IPS-NIHi7 (cell line): ENCODE data around the gene CCDC149.

Experiments used
- DNase-seq: peaks from one replicate; pipeline ENCODE4 v3.0.0; 2012; ENCODE audit warnings: mixed read lengths; ENCODE audit errors: extremely low spot score

Gene CCDC149

DNA sequence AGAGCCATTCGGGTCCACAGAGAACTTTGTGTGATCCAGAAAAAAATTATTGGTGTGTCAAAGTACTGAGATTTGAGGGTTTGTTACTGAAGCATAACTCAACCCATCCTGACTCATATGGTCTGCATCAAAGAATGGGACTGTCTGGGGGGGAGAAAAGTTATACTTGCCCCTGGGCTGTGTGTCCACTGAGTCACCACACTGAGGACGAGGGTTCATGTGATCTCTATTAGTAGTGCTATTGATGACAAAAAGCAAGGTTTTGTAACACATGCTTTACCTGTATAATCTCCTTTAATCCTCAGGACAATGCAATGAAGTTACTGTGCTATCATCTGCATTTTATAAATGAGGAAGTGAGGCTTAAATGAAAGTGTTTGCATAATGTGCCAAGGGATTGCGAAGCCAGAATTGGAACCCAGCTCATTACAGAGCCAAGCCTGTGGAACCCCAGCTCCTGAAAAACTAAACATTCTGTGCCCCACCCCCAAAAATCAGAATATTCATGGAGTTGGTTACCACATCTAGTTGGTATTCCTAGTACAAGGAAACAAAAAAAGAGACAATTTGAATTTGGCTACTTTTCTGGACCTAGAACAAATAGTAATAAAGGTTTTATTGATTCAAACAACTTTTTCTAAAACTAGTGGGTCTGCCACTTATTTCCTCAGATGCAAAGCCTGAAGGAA lies 31.2 kb downstream of the CCDC149 start:
- DNase-seq = no peak

DNA sequence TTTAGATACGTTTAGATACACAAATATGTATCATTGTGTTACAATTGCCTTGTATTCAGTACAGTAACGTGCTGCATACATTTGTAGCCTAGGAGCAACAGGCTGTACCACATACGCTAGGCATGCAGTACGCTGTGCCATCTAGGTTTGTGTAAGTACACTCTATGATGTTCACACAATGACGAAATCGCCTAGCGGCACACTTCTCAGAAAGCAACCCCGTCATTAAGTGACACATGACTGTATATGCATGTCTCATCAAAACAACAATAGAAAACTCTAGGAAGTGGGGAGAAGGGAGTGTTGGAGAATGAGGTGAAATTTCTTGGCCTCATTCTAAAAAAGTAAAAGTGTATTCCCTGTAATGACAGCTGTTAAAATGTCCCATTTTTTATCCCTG lies 32.7 kb downstream of the CCDC149 start:
- DNase-seq = no peak

DNA sequence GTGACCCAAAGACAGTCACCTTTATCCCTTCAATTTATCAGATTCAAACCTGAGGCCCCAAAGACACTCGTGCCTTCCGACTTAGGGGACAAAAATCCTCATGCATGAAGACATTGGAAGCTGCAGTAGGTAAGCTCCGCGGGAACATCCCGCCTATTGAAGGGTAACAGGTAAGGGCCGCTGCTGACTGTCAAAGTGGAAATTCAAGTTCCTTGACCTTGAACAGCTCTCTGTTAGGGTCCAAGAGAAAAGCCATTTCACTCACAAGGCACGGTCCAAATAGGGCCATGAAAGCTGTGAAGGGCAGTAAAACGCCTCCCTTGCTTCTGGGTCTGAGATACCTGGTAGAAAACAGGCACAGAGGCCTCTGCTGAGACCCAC lies 34.2 kb downstream of the CCDC149 start:
- no peak for DNase-seq

DNA sequence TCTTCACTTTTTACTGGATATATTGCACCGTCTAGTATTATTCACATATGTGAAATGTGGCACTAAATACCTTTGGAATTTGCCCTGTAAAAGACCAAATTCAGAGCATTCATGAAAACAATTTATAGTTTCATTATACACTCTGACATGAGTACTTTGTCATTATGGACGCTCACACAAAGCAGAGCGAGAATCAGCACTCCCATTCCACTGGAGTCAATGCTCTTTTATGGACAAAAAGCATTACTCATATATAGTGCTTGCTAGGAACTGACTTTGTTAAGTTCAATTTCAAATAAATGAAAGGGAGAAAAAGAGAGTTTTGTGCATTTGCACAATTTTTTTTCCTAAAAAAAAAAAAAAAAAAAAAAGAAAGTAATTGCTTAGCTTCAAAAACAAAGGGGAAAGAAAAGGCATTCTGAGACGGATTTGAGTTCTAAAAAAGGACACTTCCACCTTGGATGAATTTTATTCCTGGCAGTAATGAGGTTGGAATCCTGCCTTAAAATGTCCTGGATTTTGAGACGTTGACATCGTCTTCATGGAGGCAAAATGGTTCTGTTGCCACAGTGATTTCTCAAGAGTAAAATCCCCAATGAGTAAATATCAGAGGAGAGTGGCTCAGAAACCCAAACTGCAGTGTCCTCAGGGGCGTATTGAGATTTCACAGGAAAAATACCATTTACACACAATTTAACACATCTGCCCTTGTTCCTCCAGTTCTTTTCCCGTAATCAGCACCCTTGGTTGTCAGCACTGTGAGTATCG lies 34.8 kb downstream of the CCDC149 start:
- DNase-seq = no peak

DNA sequence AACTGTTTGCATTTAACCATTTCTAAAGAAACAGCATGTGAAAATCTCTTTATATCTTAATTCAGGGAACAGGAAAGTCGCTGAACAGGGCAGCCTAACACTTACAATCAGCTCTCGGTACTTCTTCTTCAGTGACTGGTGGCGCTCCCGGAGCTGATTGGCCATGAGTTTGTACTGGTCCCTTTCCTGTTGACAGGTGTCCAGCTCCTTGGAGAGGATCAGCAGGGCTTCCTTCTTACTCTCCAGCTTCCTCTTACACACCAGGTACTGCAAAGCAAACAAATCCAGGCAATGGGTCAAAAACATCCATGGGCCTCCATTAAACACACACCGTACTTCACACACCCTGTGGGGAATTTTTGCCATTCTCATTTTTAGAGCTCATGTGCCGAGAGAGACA lies 36.4 kb downstream of the CCDC149 start:
- DNase-seq = no peak

DNA sequence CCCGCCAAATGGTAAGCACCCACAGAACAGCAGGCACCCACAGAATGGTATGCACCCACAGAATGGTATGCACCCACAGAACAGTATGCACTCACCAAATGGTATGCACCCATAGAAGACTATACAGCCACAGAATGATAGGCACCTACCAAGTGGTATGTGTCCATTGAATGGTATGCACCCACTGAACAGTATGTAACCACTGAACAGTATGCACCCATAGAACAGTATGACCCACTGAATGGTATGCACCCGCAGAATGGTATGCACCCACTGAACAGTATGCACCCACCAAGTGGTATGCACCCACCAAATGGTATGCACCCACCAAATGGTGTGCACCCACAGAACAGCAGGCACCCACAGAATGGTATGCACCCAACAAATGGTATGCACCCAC lies 40.1 kb downstream of the CCDC149 start:
- DNase-seq = no peak

DNA sequence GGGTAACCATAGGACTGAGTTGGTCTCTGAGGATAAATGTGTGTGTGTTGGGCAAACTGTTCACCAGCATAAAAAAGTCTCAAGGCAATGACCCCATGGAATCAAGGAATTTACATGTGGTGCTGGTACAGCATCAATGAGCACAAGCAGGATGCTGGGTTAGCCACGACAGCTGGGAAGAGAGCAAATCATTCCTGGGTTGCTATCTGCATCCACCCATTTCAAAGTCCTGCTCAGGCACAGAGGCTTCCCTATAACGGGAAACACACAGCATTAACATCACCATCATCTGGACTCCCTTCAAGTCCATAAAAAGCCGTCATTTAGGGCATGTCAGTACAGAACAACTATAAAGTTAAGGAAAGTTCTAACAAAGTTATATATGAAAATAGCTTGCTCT lies 41.6 kb downstream of the CCDC149 start:
- DNase-seq = no peak

DNA sequence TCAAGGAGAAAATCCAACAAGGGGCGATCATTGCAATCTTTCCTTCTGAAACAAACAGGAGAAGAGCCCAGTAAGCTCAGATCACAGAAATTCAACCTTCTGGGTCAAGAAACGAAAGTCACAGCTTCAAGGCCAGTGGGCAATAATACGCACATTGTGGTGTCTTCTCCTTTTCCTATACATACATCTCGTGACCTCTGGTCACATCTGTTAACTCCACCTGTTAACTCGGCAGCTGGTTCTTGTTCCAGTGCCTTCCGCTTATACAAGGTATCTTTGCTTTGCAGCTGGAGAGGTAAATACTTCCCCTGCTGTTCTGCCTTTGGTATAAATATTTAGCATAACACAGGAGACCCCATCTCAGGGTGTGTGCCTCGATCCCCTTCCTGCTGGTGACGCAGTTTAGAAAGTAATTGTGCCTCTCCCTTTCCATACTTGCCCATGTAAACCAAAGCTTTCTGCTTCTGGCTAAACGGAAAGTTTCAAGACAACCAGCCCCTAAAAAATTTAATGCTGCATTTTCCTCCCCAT lies 45.0 kb downstream of the CCDC149 start:
- peak; percentile 38 for DNase-seq

DNA sequence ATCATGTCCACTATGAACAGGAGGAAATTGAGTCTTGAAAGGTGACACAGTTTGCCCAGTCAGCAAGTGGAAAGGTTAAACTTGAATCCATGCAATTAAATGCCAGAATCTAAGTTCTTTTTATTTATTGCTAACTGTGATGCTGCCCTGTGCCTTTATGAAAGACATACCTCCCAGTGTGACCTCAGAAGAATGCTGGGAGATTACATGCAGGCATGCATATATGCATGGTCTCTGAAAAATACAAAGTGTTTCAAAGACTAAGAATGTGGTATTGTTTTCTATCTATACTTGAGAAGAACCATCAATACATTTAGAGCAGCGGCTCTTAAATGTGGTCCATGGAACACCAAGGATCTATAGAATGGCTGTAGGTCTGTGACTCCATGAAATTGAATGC lies 45.6 kb downstream of the CCDC149 start:
- DNase-seq = no peak

DNA sequence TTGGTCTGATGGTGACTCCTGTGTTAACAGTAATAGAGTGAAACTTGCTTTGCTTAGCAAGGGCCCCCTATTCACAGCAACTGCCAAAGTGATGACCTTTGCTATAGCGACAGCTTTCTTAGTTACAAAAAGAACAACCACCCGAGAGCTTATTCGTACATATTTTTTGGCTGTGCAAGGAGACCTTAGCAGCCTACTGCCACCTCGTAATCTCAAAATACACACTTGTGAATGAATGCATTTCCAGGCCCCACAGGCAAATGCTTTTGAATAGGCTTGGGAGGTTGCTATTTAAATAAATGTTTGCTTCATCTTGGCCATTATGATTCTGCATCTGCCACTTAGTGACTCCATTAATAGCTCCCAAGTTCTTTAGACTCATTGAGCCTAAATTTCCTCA lies 47.4 kb downstream of the CCDC149 start:
- no peak for DNase-seq

DNA sequence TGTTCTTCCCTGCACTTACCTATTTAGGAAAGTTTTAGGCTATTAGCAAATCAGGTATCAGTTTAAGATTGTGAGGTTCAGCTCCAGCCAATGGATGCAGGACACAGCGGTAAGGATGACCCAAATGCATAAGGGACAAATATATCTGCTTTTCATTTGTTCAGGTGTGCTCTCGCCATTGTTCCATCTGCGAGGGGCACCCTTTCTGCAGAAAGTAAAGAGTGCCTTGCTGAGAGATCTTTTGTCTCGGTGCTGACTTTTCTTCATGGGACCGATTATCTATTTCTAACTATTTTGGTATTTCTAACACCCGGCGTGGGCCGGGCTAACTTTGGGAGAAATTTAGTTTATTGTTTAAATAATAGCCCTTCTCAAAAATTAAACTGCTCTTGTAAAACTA lies 49.0 kb downstream of the CCDC149 start:
- DNase-seq = no peak

DNA sequence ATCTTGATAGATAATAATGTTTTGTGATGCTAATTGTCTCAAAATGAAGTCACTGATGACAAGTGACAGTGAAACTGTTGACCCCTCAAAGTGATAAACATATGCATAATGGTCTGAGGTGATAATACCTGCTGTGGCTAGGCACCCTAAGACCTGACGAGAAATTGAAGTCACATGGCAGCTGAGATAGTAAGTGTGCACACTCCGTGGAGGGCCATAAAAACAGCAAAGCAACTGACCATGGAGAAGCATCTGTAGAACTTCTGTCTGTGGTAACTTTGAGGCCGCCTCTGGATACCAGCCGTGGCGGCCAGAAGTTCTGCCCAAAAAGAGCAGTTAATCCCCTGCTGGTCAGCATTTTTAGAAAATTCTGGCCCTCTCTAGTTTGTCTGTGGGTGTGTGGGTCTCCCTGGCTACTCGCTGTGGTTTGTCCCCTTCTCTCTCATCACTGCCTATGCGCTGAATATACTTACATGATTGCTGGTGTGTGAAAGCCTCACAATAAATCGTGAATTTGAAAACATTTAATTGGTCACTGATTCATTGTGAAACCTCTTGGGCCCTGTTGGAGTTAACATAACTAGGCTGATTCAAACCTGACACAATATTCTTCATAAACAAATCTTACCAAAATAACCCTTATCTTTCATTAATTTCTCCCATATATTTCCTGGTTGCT lies 50.6 kb downstream of the CCDC149 start:
- no peak for DNase-seq

DNA sequence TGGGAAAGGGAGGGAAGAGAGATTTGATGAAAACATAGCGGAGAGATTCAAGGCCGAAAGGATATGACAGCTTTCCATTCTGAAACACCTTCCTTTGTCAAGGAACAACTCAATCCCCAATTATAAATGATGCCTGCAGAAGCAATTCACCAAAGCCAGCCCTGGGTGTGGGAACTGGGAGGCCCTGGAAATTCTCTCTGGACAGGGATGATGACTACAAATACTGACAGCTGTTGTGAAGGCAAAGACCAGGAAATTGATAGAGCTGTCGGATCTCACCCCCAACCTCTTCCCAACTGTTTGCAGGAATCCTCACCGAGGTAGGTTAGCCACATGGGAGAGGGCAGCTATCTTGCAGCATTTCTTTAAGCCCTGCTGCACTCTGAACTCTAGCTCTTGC lies 54.3 kb downstream of the CCDC149 start:
- DNase-seq = no peak

DNA sequence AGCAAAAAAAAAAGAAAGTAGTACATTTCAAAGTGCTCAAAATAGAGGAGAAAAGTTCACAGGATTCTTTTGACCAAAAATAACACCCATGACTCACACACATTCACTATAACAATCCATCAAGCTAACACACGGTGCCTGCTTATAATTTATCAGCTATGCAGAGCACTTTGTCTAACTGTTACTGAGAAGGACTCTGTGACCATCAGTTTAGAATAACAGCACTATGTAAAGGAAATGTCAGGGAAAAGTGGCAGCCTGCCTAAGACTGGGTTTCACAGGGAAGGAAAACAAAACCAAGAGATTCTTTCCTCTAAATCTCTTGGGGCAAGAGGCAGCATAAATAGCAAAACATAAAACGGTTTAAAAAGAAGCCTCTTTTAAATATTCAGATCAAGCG lies 54.8 kb downstream of the CCDC149 start:
- no peak for DNase-seq

DNA sequence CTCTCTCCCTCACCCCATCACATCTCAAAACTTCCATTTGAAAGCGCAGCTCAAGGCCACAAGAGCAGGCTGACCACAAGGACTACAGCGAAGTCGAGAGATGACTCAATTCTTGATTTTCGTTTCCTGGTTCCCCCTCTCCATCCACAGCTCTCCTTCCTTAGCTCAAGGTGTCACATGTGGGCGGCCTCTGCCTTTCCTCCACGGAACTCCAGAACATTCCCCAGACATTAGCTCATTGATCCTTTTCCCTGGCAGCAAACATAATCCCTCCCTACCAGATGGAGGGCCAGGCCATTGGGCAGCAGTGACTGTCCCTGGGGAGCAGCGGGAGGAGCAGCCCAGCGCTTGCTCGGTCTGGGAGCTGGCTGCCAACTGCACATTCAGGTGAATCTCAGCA lies 56.3 kb downstream of the CCDC149 start:
- DNase-seq = peak; percentile 38

DNA sequence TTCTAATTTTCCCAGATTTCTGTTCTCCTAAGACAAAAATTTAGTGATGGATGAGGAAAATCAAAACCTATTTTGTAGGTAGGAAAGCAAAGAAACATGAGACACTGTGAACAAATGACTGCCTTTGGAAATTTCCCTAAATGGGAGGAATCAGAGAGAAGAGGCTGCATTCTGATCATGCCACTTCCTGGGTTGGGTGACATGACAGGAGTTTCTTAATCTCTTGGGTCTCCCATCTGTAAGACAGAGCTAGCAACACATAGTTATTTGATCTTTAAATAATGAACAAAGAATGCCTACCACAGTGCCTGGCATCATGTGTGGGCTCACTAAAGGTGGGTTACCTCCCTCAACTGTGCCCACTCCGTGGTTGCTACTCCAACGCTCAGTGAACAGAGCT lies 57.1 kb downstream of the CCDC149 start:
- no peak for DNase-seq

DNA sequence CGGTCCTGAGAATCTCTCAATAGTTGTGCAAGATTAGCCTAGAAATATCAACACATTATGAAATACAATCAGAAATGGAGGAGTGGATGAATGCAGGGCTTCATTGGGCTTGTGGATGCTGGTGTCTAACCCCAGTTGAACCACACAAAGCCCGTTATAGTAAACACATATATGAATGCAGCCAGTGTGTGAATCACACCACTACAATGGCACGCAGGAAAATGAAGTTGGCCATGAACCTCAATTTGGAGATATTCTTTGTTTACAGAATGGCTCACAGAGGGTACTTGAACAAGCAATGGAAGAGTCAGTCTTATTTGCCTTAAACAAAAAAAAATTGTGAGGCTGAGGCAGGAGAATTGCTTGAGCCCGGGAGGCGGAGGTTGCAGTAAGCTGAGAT lies 59.7 kb downstream of the CCDC149 start:
- DNase-seq = no peak

DNA sequence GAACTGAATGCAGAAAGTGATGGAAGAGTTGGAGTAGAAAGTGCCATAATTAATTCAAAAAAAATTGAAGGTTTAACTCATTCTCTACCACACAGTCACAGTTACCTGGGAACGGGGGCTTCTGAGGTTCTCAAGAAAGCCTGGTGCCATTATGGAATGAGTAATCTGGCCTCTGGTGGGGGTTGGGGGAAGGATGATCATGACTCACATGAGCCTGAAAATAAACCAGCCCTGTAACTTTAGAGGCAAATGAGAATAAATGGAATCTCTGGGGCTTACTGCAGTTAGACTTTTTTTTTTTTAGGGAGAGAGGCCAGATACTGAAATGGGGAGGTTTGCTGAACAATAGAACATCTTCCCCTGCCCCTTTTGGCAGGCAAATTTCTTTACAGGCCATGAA lies 62.2 kb downstream of the CCDC149 start:
- no peak for DNase-seq

DNA sequence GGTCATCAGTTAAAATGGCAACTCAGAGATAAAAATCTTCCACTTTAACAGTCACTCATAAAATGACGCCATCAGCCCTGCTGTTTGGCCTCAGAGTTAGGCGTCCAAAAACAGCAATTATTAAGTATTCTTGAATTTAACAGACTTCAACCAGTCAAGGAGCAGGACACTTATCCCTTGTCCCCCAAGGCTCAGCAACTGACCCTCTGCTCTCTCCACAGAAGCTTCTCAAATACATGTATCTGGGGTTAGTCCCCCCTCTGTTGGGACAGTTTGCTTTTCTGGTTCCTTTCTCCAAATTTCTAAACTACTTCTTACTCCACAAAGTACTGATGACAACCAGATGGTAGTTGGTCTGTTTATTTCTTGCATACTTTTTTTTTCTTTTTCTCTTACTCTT lies 63.1 kb downstream of the CCDC149 start:
- no peak for DNase-seq

DNA sequence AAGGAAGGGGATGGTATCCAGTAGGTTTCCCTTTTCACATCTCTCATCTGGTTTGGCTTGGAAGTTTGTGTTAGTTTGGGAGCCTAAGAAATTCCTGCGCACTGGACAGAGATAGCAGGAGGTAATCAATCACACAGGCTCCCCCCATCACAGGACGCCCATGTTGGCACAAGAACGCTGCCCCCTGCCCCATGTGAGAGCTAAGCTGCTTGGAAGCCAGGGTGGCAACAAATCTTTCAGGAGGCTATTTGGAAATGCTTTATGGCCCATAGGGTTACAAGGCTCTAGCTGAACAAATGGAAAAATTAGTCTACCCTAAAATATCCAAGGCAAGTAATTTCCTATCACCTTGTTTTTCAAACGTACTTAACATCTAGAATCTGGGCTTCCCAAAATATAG lies 63.5 kb downstream of the CCDC149 start:
- no peak for DNase-seq

DNA sequence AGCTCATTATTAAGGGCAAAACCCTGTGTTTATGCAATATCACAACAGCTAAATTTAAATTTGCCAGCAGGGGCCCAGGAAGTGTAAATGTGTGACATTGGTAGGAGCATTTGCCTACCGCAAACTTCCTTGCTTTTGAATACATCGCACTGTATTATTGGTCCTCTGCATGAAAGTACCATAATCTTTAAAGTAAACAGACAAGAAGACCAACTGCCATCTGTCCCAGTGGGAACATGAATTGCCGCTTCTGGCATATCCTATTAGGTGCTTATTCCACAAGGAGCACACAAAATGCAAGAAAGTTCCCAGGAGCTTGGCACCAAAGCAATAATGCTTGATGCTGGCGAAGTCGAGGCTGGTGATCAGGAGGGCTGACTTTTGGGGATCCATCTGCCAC lies 66.1 kb downstream of the CCDC149 start:
- DNase-seq = no peak

DNA sequence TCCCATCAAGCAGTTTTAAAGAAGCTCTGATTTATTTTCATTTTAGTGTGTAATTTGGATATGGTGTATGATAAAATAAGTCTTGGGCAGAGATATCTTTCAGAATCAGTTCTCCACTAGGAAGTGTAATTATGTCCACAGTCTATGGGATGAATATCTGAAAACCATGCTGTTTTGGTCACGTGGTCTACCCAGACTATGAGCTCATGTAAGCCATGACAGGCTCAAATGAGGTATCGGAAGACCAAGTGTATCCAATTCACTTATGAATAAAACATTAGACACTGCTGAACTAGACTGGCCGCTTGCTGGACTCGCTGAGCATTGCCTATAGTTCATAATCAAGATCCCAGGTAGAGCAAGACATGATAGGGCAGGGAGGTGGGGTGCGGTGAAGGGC lies 66.9 kb downstream of the CCDC149 start:
- DNase-seq = no peak

DNA sequence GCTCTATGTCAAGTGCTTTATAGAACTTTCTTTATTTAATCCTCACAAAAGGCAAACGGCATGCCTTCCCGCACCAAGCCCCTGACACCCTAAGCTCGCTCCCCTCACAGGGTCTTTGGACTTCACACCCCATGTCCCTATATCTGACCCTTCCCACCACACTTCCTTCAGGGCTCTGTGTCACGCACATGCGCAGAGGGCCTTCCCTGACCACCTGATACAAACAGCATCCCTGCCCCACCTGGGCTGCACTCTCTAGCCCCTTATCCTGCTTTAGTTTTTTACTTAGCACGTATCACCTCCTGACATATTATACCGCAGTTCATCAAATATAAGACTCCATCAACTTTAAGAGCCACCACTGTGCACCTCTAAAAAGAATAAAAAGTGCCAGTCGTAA lies 67.7 kb downstream of the CCDC149 start:
- DNase-seq = no peak
